Thyroid gland (tissue), 4 donors: ENCODE data around the gene PXT1. TPM values are rescaled to one million over a fixed set of nuclear protein-coding genes. Genes with fewer than 3 reads are reported as not detected.

Experiments
- DNase-seq, 2 donors: peaks; one replicate each; pipeline ENCODE4 v3.0.0-alpha.2; 2019
- H3K27ac ChIP-seq, 3 donors: fragments of 200-600 bp; sonication (generic); 1 replicate in 2 of 3; 2 replicates in 1 of 3; pipeline ENCODE4 v1.5.1; 2016 to 2019; ENCODE audit warnings: mild to moderate bottlenecking in 1 of 3, moderate library complexity in 1 of 3
- H3K27me3 ChIP-seq: fragments of 200-600 bp; sonication (generic); one replicate; pipeline ENCODE4 v1.5.1; 2019
- H3K36me3 ChIP-seq, 2 donors: fragments of 200-600 bp; sonication (generic); one replicate each; pipeline ENCODE4 v1.5.1; 2016 to 2019
- H3K4me1 ChIP-seq, 2 donors: fragments of 200-600 bp; sonication (generic); one replicate each; pipeline ENCODE4 v1.5.1; 2017 to 2019
- H3K4me3 ChIP-seq, 3 donors: fragments of 200-600 bp; sonication (generic); replicated peaks in 1 of 3; 1 replicate in 2 of 3; 2 replicates in 1 of 3; pipeline ENCODE4 v1.5.1; 2016; ENCODE audit warnings: mild to moderate bottlenecking in 1 of 3
- H3K9me3 ChIP-seq: fragments of 200-600 bp; sonication (generic); one replicate; pipeline ENCODE4 v1.5.1; 2017
- CTCF ChIP-seq, 6 experiments: fragments of 200-600 bp in 3 of 6; fragments of 450-650 bp in 3 of 6; sonication (generic) in 3 of 6; IDR thresholded peaks; one replicate each; pipeline ENCODE4 v1.5.1; 2016 to 2019; ENCODE audit warnings: antibody characterized with exemption in 6 of 6, mild to moderate bottlenecking in 2 of 6, inconsistent platforms in 1 of 6, moderate library complexity in 1 of 6
- POLR2A ChIP-seq, 2 donors: fragments of 450-650 bp; IDR thresholded peaks; one replicate each; pipeline ENCODE4 v1.6.1; 2017; ENCODE audit warnings: antibody characterized with exemption in 2 of 2, mild to moderate bottlenecking in 2 of 2, moderate library complexity in 1 of 2
- WGBS, 2 donors: methylation state at CpG; one replicate each; pipeline ENCODE4 v1.1.5; 2017; 5-methylcytosine and 5-hydroxymethylcytosine counted together
- intact Hi-C: fragments of 100-400 bp; cut with DNase I; formaldehyde crosslinking; loops from one replicate; pipeline ENCODE4 v1.15.1; 2023
- total RNA-seq, 4 donors: library from RNA; depleted of rRNA; stranded (reverse); fragments of >200 nt; gene quantifications; one replicate each; pipeline ENCODE4 v1.2.3, GENCODE V29; 2016

PXT1 gene
- total RNA-seq, 4 donors from 2014 or later, result not detected

DNA sequence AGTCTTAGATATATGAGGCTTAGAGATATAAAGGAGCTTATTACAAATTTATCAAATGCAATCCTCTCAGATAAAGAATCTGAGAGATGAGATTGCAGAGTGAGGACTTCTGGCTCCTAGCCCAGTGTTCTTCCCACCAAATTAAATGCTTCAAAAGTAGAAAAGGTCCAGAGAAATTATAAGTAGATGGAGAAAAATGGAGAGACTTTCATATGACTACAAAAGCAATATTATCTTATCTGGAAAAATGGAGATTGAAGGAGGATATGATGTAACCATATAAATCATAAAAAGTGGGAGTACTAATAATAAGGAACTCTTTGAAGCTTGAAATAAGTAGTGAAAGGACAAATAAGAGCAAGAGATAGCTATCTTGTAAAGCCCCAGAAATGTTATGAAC, 3.0 kb upstream of the PXT1 start:
- Histone ChIP-seq H3K4me3 (no peak overlapping the region), H3K9me3 (no peaks in the 10 kb centered on the region), H3K36me3 (no peaks in the 10 kb centered on the region), H3K27me3 (no peaks in the 10 kb centered on the region), H3K4me1 (peaks cover 24 to 36% of the 10 kb centered on the region in 2 donors), H3K27ac (no peak overlapping the region)
- intact Hi-C loops, result loop anchor here (10.0 kb wide), 1 partner anchor 149 kb away; the partner anchor contains the start of gene SRSF3
- TF ChIP-seq POLR2A (IDR thresholded peaks at IDR 0.05) (no peak), CTCF (IDR thresholded peaks at IDR 0.05) (no peak)
- no peak for DNase-seq

GRCh38 chr6:36444470-36444869, 1.8 kb upstream of the PXT1 start:
- Histone ChIP-seq H3K27ac (peak overlapping the region in 2 of 3 donors; percentile 99), H3K4me1 (peaks cover 24 to 36% of the 10 kb centered on the region in 2 donors), H3K27me3 (no peaks in the 10 kb centered on the region), H3K36me3 (no peaks in the 10 kb centered on the region), H3K4me3 (no peak overlapping the region), H3K9me3 (no peaks in the 10 kb centered on the region)
- TF ChIP-seq CTCF (IDR thresholded peaks at IDR 0.05) (no peak), POLR2A (IDR thresholded peaks at IDR 0.05) (no peak)
- intact Hi-C loops, result loop anchor here (10.0 kb wide), 1 partner anchor 150 kb away; the partner anchor contains the start of gene SRSF3
- no peak for DNase-seq
- 55 to 66% methylated on average over 3 of the region's 3 CpGs for WGBS, 2 donors

- no peak for DNase-seq
- TF ChIP-seq CTCF (IDR thresholded peaks at IDR 0.05), result no peak
- TF ChIP-seq POLR2A (IDR thresholded peaks at IDR 0.05), result peak in 1 of 2 donors; percentile 3
Observed at GRCh38 chr6:36443471-36444428, 1.1 kb upstream of the PXT1 start.

DNA sequence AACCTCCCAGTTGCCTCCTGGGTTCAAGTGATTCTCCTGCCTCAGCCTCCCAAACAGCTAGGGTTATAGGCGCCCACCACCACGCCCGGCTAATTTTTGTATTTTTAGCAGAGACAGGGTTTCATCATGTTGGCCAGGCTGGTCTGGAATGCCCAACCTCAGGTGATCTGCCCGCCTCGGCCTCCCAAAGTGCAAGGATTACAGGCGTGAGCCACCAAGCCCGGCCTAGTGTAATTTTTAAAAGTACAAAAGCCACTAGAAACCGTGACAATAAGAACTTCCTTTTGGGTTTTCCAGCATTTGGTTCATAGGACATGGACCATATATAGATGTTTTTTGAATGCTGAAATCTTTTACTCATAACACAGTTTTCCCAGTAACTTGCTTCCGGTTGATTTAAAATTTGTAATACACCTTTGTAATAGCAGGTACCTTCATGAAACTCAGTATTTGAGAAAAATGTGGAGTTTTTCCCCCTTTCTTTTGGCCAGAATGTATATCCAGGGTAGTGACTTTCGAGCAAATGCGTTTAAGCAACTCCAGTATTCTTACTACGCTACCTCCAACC, 467 bp downstream of the PXT1 start:
- Histone ChIP-seq H3K4me1 (peaks cover 24 to 36% of the 10 kb centered on the region in 2 donors), H3K27ac (peak overlapping the region; percentile 78 to 99 (median 99)), H3K36me3 (no peaks in the 10 kb centered on the region), H3K9me3 (no peaks in the 10 kb centered on the region), H3K4me3 (peak overlapping the region; percentile 43 to 96 (median 86)), H3K27me3 (no peaks in the 10 kb centered on the region)
- TF ChIP-seq CTCF (IDR thresholded peaks at IDR 0.05) (no peak), POLR2A (IDR thresholded peaks at IDR 0.05) (no peak)
- DNase-seq, result peak in 1 of 2 donors; percentile 15
- intact Hi-C loops, result loop anchor here (10.0 kb wide), 1 partner anchor 153 kb away; the partner anchor contains the start of gene SRSF3
- WGBS, 2 donors, result 55% methylated on average over 12 of the region's 12 CpGs

More at GRCh38 chr6:36443471-36444428, 1.1 kb upstream of the PXT1 start:
- no peaks in the 10 kb centered on the region for H3K27me3 ChIP-seq
- no peaks in the 10 kb centered on the region for H3K36me3 ChIP-seq
- peak overlapping the region; percentile 28 to 96 (median 86) for H3K4me3 ChIP-seq
- H3K9me3 ChIP-seq, result no peaks in the 10 kb centered on the region
- peak overlapping the region; percentile 78 to 99 (median 99) for H3K27ac ChIP-seq
- WGBS, 2 donors, result 4 to 5% methylated on average over 16 to 18 of the region's 18 CpGs
- intact Hi-C loops, result loop anchor here (10.0 kb wide), 1 partner anchor 151 kb away; the partner anchor contains the start of gene SRSF3
- peaks cover 24 to 36% of the 10 kb centered on the region in 2 donors for H3K4me1 ChIP-seq
